Measurements from ENCODE around the gene PAQR4.
A peak's percentile ranks its signal among the peaks of the same experiment; 100 is the strongest.

PAQR4 gene

DNA sequence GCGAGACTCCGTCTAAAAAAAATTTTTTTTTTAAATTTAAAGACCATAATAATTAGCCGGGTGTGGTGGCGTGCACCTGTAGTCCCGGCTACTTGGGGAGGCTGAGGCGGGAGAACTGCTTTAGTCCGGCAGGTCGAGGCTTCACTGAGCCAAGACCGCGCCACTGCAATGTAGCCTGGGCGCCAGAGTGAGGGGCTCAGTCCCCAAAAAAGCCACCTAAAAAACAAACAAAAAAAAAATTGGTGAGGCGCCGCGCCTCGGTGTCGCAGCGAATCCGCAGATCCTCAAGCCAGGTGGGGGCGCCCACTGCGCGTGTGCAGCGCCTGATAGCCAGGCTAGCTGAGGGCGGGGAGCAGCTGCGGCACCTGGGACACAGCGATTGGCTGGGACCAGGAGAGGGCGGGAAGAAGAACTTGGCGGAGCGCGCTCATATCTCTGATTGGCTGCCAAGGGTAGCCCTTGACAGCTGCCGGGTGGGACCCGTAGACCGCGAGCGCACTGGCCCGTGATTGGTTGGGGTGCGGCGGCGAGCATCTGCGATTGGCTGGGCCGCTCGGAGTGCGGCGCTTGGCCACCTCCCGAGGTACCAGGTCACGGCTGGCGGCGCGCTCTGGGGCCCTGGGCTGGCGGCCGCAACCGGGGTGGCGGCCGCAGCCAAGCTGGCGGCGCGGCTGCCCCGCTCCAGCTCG, 34.6 kb downstream of the PAQR4 start:
- Mint-ChIP-seq H3K27me3 (peaks cover 16 to 40% of the 10 kb centered on the region in 2 donors), H3K4me3 (peak overlapping the region; percentile 77 to 78), H3K27ac (peak overlapping the region in 1 of 2 donors; percentile 46), H3K4me1 (ENCODE audit: low read depth in 2 of 2) (peaks cover 14 to 26% of the 10 kb centered on the region in 2 donors), H3K36me3 (ENCODE audit: insufficient read depth) (peaks cover 11% of the 10 kb centered on the region), H3K9me3 (no peaks in the 10 kb centered on the region)
- ATAC-seq (replicated peaks): peak; percentile 97
- peak; percentile 91 to 92 (median 91) for DNase-seq

- peaks cover 14 to 27% of the 10 kb centered on the region in 2 donors for H3K4me1 Mint-ChIP-seq (ENCODE audit: low read depth in 2 of 2)
- DNase-seq (no peak), ATAC-seq (replicated peaks) (peak; percentile 13)
- H3K4me3 Mint-ChIP-seq: peak overlapping the region in 1 of 2 donors; percentile 64
- H3K9me3 Mint-ChIP-seq: no peaks in the 10 kb centered on the region
- H3K27ac Mint-ChIP-seq: no peak overlapping the region
- H3K27me3 Mint-ChIP-seq: peaks cover 16 to 35% of the 10 kb centered on the region in 2 donors
- peaks cover 11% of the 10 kb centered on the region for H3K36me3 Mint-ChIP-seq (ENCODE audit: insufficient read depth)
Observed at GRCh38 chr16:3004319-3004718, 35.2 kb downstream of the PAQR4 start.

DNA sequence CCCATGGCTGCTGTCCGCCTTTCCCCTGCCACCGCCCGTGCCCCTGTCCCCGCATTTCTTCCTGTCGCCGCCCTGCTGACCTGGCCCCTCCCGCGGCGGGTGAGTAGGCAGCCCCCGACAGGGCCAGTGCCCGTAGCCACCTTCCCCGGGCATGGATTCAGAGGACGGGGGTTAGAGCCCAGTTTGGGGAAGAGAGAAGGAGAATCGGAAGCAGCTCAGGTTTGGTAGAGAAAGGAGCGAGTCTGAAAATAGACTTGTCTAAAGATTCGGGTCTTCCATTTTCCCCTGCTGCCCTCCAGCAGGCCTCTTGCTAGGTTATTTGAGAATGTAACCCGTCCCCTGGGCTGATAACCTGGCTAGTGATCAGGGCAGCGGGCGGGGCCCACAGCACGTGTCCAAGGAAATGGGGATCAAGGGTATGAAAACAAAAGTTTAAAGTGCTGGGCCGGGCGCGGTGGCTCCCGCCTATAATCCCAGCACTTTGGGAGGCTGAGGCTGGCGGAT, 35.7 kb downstream of the PAQR4 start:
- H3K27me3 Mint-ChIP-seq: peaks cover 11 to 31% of the 10 kb centered on the region in 2 donors
- peak overlapping the region; percentile 57 to 64 for H3K4me3 Mint-ChIP-seq
- peaks cover 11% of the 10 kb centered on the region for H3K36me3 Mint-ChIP-seq (ENCODE audit: insufficient read depth)
- H3K27ac Mint-ChIP-seq: no peak overlapping the region
- ATAC-seq (replicated peaks) (no peak), DNase-seq (no peak)
- peaks cover 14 to 27% of the 10 kb centered on the region in 2 donors for H3K4me1 Mint-ChIP-seq (ENCODE audit: low read depth in 2 of 2)
- H3K9me3 Mint-ChIP-seq: no peaks in the 10 kb centered on the region

- H3K9me3 Mint-ChIP-seq: no peaks in the 10 kb centered on the region
- H3K27me3 Mint-ChIP-seq: peaks cover 0 to 23% of the 10 kb centered on the region in 2 donors
- H3K36me3 Mint-ChIP-seq (ENCODE audit: insufficient read depth): peaks cover 6% of the 10 kb centered on the region
- peak overlapping the region; percentile 59 to 80 for H3K4me3 Mint-ChIP-seq
- ATAC-seq (replicated peaks) (no peak), DNase-seq (no peak)
- peaks cover 14 to 27% of the 10 kb centered on the region in 2 donors for H3K4me1 Mint-ChIP-seq (ENCODE audit: low read depth in 2 of 2)
- no peak overlapping the region for H3K27ac Mint-ChIP-seq
Observed at GRCh38 chr16:3007059-3007956, 38.2 kb downstream of the PAQR4 start.

GRCh38 chr16:3007957-3008689, 39.0 kb downstream of the PAQR4 start:
- DNase-seq (peak in 1 of 3 experiments; percentile 18), ATAC-seq (replicated peaks) (no peak)
- H3K4me3 Mint-ChIP-seq: peak overlapping the region; percentile 59 to 80
- H3K36me3 Mint-ChIP-seq (ENCODE audit: insufficient read depth): peaks cover 6% of the 10 kb centered on the region
- peak overlapping the region in 1 of 2 donors; percentile 55 for H3K27ac Mint-ChIP-seq
- peaks cover 0 to 30% of the 10 kb centered on the region in 2 donors for H3K27me3 Mint-ChIP-seq
- H3K9me3 Mint-ChIP-seq: no peaks in the 10 kb centered on the region
- peaks cover 14 to 27% of the 10 kb centered on the region in 2 donors for H3K4me1 Mint-ChIP-seq (ENCODE audit: low read depth in 2 of 2)

DNA sequence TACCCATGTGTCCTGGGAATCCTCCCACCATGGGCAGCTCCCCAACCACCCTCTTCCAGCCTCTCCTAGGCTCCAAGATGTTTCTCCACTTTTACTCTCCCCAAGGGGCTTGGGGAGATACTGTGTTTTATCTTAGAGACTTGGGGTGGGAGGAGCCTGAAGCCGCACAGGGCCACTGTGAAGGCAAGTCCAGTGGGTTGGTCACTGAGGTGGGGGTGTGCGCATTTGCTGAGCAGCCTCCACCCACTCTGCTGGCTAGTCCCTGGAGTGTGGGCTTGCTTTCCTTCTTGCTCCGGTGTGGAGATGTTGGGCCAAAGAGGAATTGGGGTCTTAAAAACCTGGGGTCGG, 39.5 kb downstream of the PAQR4 start:
- peaks cover 0 to 32% of the 10 kb centered on the region in 2 donors for H3K27me3 Mint-ChIP-seq
- DNase-seq (no peak), ATAC-seq (replicated peaks) (no peak)
- H3K4me3 Mint-ChIP-seq: peak overlapping the region; percentile 59 to 80
- no peaks in the 10 kb centered on the region for H3K9me3 Mint-ChIP-seq
- H3K36me3 Mint-ChIP-seq (ENCODE audit: insufficient read depth): peaks cover 3% of the 10 kb centered on the region
- peaks cover 14 to 27% of the 10 kb centered on the region in 2 donors for H3K4me1 Mint-ChIP-seq (ENCODE audit: low read depth in 2 of 2)
- H3K27ac Mint-ChIP-seq: peak overlapping the region in 1 of 2 donors; percentile 55

GRCh38 chr16:3009568-3010390, 40.6 kb downstream of the PAQR4 start:
- peaks cover 4% of the 10 kb centered on the region for H3K36me3 Mint-ChIP-seq (ENCODE audit: insufficient read depth)
- H3K4me1 Mint-ChIP-seq (ENCODE audit: low read depth in 2 of 2): peaks cover 14 to 23% of the 10 kb centered on the region in 2 donors
- H3K27me3 Mint-ChIP-seq: peaks cover 0 to 42% of the 10 kb centered on the region in 2 donors
- no peak overlapping the region for H3K27ac Mint-ChIP-seq
- DNase-seq (no peak), ATAC-seq (replicated peaks) (no peak)
- no peak overlapping the region for H3K4me3 Mint-ChIP-seq
- no peaks in the 10 kb centered on the region for H3K9me3 Mint-ChIP-seq

- no peaks in the 10 kb centered on the region for H3K9me3 Mint-ChIP-seq
- H3K4me3 Mint-ChIP-seq: no peak overlapping the region
- H3K27ac Mint-ChIP-seq: no peak overlapping the region
- H3K36me3 Mint-ChIP-seq (ENCODE audit: insufficient read depth): peaks cover 4% of the 10 kb centered on the region
- H3K4me1 Mint-ChIP-seq (ENCODE audit: low read depth in 2 of 2): peaks cover 14 to 20% of the 10 kb centered on the region in 2 donors
- DNase-seq (no peak), ATAC-seq (replicated peaks) (no peak)
- peaks cover 0 to 42% of the 10 kb centered on the region in 2 donors for H3K27me3 Mint-ChIP-seq
Observed at GRCh38 chr16:3010510-3010909, 41.4 kb downstream of the PAQR4 start.

DNA sequence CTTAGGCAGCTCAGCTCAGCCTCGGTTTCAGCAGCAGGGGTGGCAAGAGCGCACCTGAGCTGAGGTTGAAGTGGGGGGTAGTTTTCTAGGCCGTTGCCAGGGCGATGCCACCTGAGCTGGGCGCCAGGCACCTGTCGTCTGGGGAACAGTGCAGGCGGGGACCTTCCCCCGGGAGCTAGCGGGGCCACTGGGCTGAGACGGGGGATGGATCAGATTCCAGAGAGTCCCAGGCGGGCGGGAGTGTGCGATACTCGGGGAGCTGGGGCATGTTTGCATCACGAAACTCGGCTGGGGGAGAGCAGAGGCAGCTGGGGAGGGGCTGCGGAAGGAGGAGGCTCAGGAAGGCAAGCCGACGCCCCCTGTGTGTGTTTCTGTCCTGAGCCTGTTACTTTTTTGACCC, 43.1 kb downstream of the PAQR4 start:
- peaks cover 4% of the 10 kb centered on the region for H3K36me3 Mint-ChIP-seq (ENCODE audit: insufficient read depth)
- peaks cover 13 to 16% of the 10 kb centered on the region in 2 donors for H3K4me1 Mint-ChIP-seq (ENCODE audit: low read depth in 2 of 2)
- DNase-seq: no peak
- peaks cover 0 to 33% of the 10 kb centered on the region in 2 donors for H3K27me3 Mint-ChIP-seq
- no peak overlapping the region for H3K4me3 Mint-ChIP-seq
- no peak overlapping the region for H3K27ac Mint-ChIP-seq
- no peak for ATAC-seq (replicated peaks)
- no peaks in the 10 kb centered on the region for H3K9me3 Mint-ChIP-seq

- no peak within 1 kb of the TSS for H3K27ac Mint-ChIP-seq
- DNase-seq (no peak), ATAC-seq (replicated peaks) (peak; percentile 21)
- peaks cover 6 to 9% of the 10 kb centered on the region in 2 donors for H3K4me1 Mint-ChIP-seq (ENCODE audit: low read depth in 2 of 2)
- H3K27me3 Mint-ChIP-seq: peaks cover 0 to 30% of the 10 kb centered on the region in 2 donors
- H3K4me3 Mint-ChIP-seq: no peak within 1 kb of the TSS
- H3K36me3 Mint-ChIP-seq (ENCODE audit: insufficient read depth): peaks cover 4% of the 10 kb centered on the region
- no peaks in the 10 kb centered on the region for H3K9me3 Mint-ChIP-seq
Observed at GRCh38 chr16:3012828-3013420, 43.8 kb downstream of the PAQR4 start, which contains the start of gene CLDN9. Gene CLDN9 (plus strand): TSS chr16:3012923. CDS start chr16:3013363, 440 bp downstream.

GRCh38 chr16:3013491-3013951, 44.4 kb downstream of the PAQR4 start:
- DNase-seq (no peak), ATAC-seq (replicated peaks) (no peak)
- Mint-ChIP-seq H3K9me3 (no peaks in the 10 kb centered on the region), H3K27me3 (peaks cover 0 to 24% of the 10 kb centered on the region in 2 donors), H3K4me3 (no peak overlapping the region), H3K27ac (no peak overlapping the region), H3K4me1 (ENCODE audit: low read depth in 2 of 2) (peaks cover under 1 to 5% of the 10 kb centered on the region in 2 donors), H3K36me3 (ENCODE audit: insufficient read depth) (peaks cover 4% of the 10 kb centered on the region)
